ENCODE data around the gene ZDHHC21. TPM values are rescaled to one million over a fixed set of nuclear protein-coding genes. Genes with fewer than 3 reads are reported as not detected.

The ZDHHC21 gene
- total RNA-seq, 1 experiment from 2014 or later, result 6.8 TPM

DNA sequence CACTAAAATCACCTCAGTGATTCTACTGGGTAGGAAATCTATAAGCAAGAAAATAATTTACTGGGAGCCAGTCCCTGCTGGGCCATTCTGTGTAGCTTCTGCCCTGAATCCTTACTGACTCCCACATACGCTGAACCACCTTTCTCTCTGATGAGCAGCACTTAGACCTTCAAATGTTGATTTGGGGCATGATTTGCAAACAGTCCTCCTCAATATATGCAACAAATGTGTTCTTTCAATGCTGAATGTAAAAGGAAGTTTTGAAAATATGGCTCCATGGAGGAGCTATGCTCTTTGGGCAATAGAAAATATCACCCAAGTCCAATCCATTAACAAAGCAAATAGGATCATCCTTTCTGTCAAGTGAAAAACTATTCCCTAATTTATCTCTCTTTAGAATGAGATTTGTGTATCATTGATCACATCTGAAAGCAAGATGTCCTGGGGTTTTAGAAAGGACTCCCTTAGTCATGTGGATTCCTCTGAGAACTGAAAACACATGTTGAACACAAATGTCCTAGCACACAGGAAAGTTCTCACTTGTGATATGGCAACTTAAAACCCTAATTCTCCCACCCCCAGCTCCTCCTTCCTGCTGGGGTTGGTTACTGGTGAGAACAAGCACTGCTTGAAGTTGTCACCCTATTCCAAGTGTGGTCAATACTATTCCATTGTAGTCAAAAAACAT is 38.2 kb upstream of the ZDHHC21 start:
- H3K27ac Mint-ChIP-seq (ENCODE audit: unreplicated experiment), result no peak overlapping the region
- H3K27me3 Mint-ChIP-seq (ENCODE audit: insufficient read depth, unreplicated experiment), result peaks cover 2% of the 10 kb centered on the region
- CTCF ChIA-PET, result no interaction called here
- no TSS peak for BruUV-seq (replicated peaks)
- TF ChIP-seq, protein P1, sequence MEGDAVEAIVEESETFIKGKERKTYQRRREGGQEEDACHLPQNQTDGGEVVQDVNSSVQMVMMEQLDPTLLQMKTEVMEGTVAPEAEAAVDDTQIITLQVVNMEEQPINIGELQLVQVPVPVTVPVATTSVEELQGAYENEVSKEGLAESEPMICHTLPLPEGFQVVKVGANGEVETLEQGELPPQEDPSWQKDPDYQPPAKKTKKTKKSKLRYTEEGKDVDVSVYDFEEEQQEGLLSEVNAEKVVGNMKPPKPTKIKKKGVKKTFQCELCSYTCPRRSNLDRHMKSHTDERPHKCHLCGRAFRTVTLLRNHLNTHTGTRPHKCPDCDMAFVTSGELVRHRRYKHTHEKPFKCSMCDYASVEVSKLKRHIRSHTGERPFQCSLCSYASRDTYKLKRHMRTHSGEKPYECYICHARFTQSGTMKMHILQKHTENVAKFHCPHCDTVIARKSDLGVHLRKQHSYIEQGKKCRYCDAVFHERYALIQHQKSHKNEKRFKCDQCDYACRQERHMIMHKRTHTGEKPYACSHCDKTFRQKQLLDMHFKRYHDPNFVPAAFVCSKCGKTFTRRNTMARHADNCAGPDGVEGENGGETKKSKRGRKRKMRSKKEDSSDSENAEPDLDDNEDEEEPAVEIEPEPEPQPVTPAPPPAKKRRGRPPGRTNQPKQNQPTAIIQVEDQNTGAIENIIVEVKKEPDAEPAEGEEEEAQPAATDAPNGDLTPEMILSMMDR (IDR thresholded peaks at IDR 0.05; ENCODE audit: insufficient read depth in 1 of 2, low read depth in 1 of 2, low read length in 1 of 2, severe bottlenecking in 1 of 2, unreplicated experiment in 1 of 2), result no peak
- no peaks in the 10 kb centered on the region for H3K36me3 ChIP-seq (ENCODE audit: control insufficient read depth, insufficient read depth, low read length)
- DNase-seq, result no peak
- H3K27me3 ChIP-seq (replicated peaks; ENCODE audit: control insufficient read depth, insufficient read depth, low read length), result no peaks in the 10 kb centered on the region
- H3K9me3 Mint-ChIP-seq (ENCODE audit: unreplicated experiment), result no peaks in the 10 kb centered on the region
- no peaks in the 10 kb centered on the region for H3K9me3 ChIP-seq
- no peaks in the 10 kb centered on the region for H3K4me1 Mint-ChIP-seq (ENCODE audit: low read depth, unreplicated experiment)
- no peaks in the 10 kb centered on the region for H3K36me3 Mint-ChIP-seq (ENCODE audit: insufficient read depth, unreplicated experiment)
- POLR2A ChIA-PET, result no interaction called here
- H3K4me3 Mint-ChIP-seq (ENCODE audit: unreplicated experiment), result no peak overlapping the region
- no peaks in the 10 kb centered on the region for H3K4me1 ChIP-seq
- intact Hi-C loops (cut with micrococcal nuclease; ENCODE audit: unreplicated experiment), result no loop called here
- no peak overlapping the region for H3K4me3 ChIP-seq (ENCODE audit: low read depth, low read length)

DNA sequence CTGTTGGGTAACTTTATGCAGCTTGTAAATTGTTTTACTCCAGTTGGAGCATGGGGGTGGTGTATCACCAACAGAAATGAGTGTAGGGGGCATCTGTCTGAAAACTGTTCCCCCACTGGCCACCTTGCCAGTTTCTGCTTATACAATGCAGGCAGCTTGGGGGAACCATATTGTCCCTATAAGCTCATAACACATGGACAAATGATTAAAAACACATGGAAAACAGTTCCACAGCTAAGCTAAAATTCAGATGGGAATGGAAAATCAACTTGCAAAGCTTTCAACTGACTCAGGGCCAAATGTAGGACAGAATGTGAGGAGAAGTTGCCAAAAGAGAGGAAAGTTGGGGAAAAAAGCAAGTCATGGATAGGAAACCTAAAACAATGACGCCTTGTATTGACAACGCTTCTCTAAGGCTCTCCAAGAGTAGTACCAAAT is 37.2 kb upstream of the ZDHHC21 start:
- Histone ChIP-seq H3K9me3 (no peaks in the 10 kb centered on the region), H3K36me3 (ENCODE audit: control insufficient read depth, insufficient read depth, low read length) (no peaks in the 10 kb centered on the region), H3K27me3 (replicated peaks; ENCODE audit: control insufficient read depth, insufficient read depth, low read length) (no peaks in the 10 kb centered on the region), H3K4me1 (no peaks in the 10 kb centered on the region), H3K4me3 (ENCODE audit: low read depth, low read length) (no peak overlapping the region)
- peaks cover 2% of the 10 kb centered on the region for H3K27me3 Mint-ChIP-seq (ENCODE audit: insufficient read depth, unreplicated experiment)
- H3K4me3 Mint-ChIP-seq (ENCODE audit: unreplicated experiment), result no peak overlapping the region
- no peaks in the 10 kb centered on the region for H3K36me3 Mint-ChIP-seq (ENCODE audit: insufficient read depth, unreplicated experiment)
- H3K4me1 Mint-ChIP-seq (ENCODE audit: low read depth, unreplicated experiment), result no peaks in the 10 kb centered on the region
- no peak for DNase-seq
- H3K27ac Mint-ChIP-seq (ENCODE audit: unreplicated experiment), result no peak overlapping the region
- no TSS peak for BruUV-seq (replicated peaks)
- intact Hi-C loops (cut with micrococcal nuclease; ENCODE audit: unreplicated experiment), result no loop called here
- TF ChIP-seq, protein P1 (IDR thresholded peaks at IDR 0.05; ENCODE audit: insufficient read depth in 1 of 2, low read depth in 1 of 2, low read length in 1 of 2, severe bottlenecking in 1 of 2, unreplicated experiment in 1 of 2), result no peak
- ChIA-PET POLR2A (no interaction called here), CTCF (no interaction called here)
- H3K9me3 Mint-ChIP-seq (ENCODE audit: unreplicated experiment), result no peaks in the 10 kb centered on the region

DNA sequence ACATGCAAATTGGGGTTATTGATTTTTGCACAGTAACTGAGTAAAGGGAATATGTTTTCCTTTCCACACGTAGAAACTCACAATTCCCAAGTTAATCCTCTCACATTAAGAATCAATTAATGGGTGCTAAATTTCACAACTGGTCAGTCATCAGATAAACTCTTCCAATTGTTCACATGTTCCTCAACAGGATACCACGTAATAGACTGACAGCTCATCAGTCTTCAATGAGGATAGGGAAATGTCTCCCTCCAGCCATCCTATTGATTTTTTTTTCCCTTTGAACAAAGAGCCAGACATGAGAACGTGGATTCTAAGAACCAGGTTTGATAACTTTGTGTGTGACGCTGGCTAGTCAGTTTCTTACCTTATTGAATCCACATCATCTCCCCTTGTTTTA is 30.1 kb upstream of the ZDHHC21 start:
- H3K27me3 ChIP-seq (replicated peaks; ENCODE audit: control insufficient read depth, insufficient read depth, low read length), result no peaks in the 10 kb centered on the region
- Mint-ChIP-seq H3K4me1 (ENCODE audit: low read depth, unreplicated experiment) (no peaks in the 10 kb centered on the region), H3K4me3 (ENCODE audit: unreplicated experiment) (no peak overlapping the region), H3K27me3 (ENCODE audit: insufficient read depth, unreplicated experiment) (no peaks in the 10 kb centered on the region), H3K27ac (ENCODE audit: unreplicated experiment) (no peak overlapping the region), H3K36me3 (ENCODE audit: insufficient read depth, unreplicated experiment) (no peaks in the 10 kb centered on the region), H3K9me3 (ENCODE audit: unreplicated experiment) (no peaks in the 10 kb centered on the region)
- ChIA-PET CTCF (no interaction called here), POLR2A (no interaction called here)
- no peak for DNase-seq
- TF ChIP-seq, protein P1 (IDR thresholded peaks at IDR 0.05; ENCODE audit: insufficient read depth in 1 of 2, low read depth in 1 of 2, low read length in 1 of 2, severe bottlenecking in 1 of 2, unreplicated experiment in 1 of 2), result no peak
- H3K4me1 ChIP-seq, result no peaks in the 10 kb centered on the region
- no peaks in the 10 kb centered on the region for H3K9me3 ChIP-seq
- no TSS peak for BruUV-seq (replicated peaks)
- intact Hi-C loops (cut with micrococcal nuclease; ENCODE audit: unreplicated experiment), result no loop called here
- H3K36me3 ChIP-seq (ENCODE audit: control insufficient read depth, insufficient read depth, low read length), result no peaks in the 10 kb centered on the region
- H3K4me3 ChIP-seq (ENCODE audit: low read depth, low read length), result no peak overlapping the region
